Germinal center (tissue), 1 donor: Measurements from ENCODE around the gene THOP1.

Source experiments
- DNase-seq: peaks from one replicate; pipeline ENCODE4 v3.0.0; 2012; ENCODE audit warnings: mixed read lengths, low spot score

THOP1 gene

DNA sequence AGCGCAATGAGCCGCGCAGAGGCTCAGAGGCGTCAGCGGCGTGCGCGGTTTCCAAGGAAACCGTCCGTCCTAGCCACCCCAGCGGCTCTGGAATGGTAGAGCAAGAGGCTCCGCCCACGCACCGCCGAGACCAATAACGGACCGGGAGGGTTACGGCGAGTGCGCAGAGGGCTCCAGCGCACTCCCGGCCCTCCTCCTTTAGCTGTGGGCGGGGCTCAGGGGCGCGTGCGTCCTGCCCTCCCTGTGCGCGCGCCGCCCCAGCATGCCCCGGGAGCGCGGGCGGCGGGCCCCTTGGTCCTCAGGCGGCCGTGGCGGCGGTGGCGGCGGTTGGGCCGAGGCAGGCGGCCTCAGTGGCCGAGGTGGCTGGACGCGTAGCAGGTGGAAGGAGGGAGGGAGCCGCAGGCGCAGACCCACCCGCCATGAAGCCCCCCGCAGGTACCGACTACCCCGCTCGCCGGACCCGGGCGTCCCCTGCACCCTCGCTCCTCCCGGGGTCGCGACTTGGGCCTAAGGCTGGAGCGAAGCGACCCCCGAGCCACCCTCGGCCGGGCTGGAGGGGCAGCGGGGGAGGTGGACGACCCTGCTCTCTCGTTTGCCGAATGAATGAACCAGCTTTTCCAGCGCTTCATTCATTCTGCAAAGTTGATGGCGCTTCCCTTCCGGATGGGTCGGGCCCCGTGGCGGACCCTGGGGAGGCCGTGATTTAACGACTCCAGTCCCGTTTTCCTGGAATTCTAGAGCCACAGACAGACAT, at the start of gene THOP1:
Gene THOP1 (plus strand): TSS at position 260 of the 754 bp plus-strand sequence. CDS start 160 bp downstream, at position 420.
- DNase-seq = peak; percentile 97

DNA sequence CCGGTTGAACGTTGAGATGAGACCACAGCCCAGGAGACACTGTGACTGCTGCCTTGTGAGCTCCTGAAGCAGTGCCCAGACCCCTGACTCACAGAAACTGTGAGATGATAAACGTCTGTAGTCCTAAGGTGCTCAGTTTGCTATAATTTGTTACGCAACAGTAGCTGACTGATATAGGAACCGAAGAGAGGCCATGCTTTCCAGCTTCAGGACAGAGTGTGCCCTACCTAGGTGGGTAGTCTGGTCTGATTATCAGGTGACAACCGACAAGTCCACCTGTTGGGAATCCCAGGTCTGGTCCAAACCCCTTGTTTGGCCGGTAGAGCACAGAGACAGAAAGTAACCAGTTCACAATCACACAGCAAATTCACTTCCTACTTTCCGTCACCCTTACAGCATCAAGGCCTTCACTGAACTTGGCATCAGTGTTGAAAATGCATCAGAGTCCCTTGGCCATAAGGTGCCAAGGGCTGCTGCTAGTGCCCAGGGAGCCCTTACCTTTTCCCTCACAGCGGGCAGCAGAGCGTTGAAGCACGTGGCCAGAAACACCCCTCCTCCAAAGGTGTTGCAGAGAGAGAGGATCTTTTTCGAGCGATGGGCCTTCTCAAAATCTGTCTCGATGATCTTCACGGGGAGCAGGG, 48.6 kb upstream of the THOP1 start:
- DNase-seq = no peak

DNA sequence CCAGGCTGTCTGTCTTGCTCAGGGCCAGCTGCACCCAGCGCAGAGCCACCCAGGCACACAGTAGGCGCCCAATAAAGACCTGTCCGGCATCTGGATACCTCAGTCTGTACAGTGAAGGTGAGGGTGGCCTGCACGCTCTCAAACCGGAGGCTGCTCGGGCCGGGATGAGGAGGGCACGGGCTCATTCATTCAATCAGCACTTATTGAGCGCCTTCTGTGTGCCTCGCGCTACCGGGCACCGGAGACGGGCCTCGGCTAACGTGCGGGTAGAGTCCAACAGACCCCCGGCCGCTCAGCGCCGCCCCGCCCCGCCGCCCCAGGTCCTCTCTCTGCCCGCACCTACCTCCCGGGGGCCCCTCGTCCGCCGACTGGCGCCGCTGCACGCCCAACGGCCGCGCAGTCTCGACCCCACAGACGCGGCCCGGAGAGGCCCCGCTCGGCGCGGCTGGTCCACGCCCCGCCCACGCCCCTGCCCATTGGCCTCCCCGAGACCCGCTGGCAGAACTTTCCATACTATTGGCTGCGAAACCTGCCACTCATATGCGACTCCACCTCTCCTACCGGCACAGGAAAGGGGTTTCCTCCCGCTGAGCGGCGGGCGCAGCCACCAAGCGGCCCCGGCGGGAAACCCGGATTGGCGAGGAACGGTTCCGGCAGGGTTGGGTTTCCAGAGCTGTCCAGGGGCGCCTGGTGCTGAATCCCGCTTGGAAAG, 45.5 kb upstream of the THOP1 start, which contains the start of gene SLC39A3:
Gene SLC39A3 (minus strand): TSS at position 416 of the 712 bp plus-strand sequence. CDS start 2,760 bp downstream, outside the sequence.
- DNase-seq = peak; percentile 100

- no peak for DNase-seq
These were observed 45.0 kb upstream of the THOP1 start for GRCh38 chr19:2740314-2740656.

GRCh38 chr19:2743099-2743498, 42.2 kb upstream of the THOP1 start:
- no peak for DNase-seq

DNA sequence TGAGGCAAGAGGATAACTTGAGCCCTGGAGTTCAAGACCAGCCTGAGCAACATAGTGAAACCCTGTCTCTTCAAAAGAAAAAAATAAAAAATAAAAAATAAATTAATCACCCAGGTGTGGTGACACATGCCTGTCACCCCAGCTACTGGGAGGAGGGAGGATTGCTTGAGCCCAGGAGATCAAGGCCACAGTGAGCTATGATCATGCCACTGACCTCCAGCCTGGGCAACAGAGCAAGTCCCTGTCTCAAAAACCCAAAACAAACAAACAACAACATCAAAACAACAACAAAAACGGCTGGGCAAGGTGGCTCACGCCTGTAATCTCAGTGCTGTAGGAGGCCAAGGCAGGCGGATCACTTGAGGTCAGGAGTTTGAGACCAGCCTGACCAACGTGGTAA, 41.2 kb upstream of the THOP1 start:
- DNase-seq = no peak

DNA sequence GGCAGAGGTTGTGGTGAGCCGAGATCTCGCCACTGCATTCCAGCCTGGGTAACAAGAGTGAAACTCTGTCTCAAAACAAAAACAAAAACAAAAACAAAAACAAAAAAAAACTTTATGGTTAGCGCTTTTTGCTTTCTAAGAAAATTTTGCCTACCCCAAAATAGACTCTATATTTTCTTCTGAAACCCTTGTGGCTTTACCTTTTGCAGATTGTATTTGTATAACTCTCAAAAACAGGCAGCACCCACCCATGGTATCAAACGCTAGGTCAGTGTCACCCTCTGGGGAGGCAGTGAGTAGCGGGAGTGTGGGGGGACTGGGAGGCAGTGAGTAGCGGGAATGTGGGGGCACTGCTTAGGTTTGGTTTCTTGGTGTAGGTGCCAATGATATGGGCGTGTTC, 38.0 kb upstream of the THOP1 start:
- DNase-seq = no peak

- DNase-seq = no peak
These were observed 34.4 kb upstream of the THOP1 start for GRCh38 chr19:2750808-2751437.

DNA sequence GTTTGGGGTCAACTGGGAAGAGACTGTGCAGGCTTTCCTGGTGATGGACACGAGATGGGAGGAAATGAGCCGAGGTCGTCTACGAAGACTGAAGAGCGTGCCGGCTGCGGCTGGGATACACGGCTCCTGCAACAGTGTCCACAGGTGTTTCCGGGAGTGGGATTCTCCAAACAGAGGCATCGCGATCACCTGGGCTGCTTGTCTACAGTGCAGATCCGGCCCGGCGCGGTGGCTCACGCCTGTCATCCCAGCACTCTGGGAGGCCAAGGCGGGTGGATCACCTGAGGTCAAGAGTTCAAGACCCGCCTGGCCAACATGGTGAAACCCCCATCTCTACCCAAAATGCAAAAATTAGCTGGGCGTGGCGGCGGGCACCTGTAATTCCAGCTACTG, 33.9 kb upstream of the THOP1 start:
- DNase-seq = no peak

GRCh38 chr19:2754659-2755447, 30.4 kb upstream of the THOP1 start:
- DNase-seq = no peak

DNA sequence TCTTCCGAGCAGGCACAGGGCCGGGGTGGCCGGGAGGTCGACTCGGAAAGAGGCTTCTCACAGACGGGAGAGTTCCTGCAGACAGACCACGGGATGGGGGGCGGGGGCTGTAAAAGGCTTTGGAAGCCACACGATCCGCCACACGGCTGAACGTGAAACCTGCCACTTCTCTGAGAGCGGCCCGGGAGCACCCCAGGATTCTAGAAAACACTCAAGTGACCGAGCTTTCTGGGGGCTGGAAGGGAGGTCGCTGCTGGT, 29.9 kb upstream of the THOP1 start:
- no peak for DNase-seq

- no peak for DNase-seq
These were observed 29.5 kb upstream of the THOP1 start for GRCh38 chr19:2755811-2756210.

DNA sequence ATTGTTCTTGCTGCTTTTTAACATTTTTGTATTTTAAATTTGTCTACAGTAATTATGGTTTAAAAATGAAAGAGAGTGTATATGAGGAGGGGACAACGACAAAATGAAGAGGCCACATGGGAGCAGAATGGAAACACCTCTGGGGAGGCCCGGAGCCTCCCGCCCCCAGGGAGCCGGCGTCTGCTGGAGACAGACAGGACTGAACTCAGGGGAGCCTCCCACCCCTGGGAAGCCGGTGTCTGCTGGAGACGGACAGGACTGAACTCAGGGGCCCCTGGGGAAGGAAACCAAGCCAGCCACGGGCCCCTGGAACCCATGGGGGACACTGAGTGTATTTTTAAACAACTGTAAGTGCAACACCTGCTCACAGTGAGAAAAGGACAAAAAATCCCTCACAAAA, 28.8 kb upstream of the THOP1 start:
- no peak for DNase-seq

DNA sequence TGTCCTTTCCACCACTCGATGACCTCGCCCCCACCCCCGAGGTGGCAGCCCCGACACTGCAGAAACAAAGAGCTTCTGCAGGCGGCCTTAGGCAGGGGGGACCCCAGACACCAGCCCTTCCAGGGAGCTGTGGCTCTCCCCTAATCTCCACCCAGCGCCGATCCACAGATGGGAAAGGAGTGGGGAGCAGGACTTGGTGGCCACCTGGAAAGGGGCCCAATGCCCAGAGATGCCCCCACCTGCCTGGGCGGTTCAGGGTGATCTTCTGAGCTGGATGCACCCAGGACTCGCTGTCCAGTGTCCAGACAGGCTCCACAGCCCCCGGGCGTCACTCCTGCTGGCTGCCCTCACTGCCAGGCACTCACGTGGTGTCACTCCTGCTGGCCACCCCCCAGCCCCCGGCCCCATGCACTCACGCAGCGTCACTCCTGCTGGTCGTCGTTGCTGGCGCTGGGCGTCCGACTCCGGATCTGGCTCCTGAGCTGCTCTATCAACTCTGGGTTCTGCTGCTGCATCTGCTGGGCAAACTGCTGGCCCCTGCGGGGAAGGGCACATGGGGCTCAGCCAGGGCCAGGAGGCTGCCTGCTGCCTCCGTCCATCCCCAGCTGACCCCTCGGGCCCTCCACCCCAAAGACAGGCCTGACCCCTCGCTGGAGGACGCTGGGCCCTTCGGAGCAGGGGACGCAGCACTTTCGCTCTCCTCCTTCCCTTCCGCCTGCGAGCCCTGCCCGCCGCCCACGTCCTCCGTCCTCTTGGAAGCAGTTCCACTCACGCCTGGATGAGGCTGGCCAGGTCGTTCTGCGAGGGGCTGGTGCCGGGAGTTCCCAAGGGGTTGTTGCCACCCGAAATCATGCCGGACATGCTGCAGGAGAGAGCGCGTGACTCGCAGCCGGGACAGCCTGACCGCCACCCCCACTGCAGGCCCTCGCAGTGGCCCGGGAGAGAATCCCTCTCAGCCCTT, 28.1 kb upstream of the THOP1 start:
- no peak for DNase-seq

- DNase-seq = no peak
These were observed 26.5 kb upstream of the THOP1 start for GRCh38 chr19:2758601-2759313.

DNA sequence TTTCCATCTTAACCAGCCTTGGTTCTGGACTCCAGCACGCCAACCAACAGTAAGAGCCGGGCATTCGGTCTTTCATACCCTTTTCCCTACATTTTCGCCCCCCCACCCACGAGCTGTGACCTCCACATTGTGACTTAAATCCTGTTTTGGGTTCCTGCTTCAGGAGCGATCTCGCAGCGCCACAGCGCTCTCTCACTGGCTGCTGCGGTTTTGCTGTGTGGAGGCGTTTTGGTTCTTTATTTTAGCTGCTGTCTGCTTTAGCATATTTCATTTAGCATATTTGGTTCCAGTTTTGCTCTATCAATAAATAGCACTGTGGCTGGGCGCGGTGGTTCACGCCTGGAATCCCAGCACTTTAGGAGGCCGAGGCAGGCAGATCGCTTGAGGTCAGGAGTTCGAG, 25.9 kb upstream of the THOP1 start:
- no peak for DNase-seq

DNA sequence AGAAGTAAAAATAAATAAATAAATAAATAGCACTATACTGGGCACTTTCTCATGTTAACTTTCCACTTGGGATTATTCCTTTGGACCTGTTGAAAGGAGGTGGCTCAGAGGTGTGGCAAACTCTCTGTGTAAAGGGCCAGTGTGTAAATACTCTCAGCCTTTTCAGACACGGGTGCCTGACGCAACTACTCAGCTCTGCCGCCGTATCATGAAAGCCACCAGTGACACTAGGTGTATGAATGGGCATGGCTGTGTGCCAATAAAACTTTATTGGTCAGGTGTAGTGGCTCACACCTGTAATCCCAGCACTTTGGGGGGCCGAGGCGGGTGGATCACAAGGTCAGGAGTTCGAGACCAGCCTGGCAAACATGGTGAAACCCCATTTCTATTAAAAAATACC, 25.3 kb upstream of the THOP1 start:
- DNase-seq = no peak

- DNase-seq = no peak
These were observed 24.0 kb upstream of the THOP1 start for GRCh38 chr19:2761309-2761677.

GRCh38 chr19:2761876-2762782, 23.2 kb upstream of the THOP1 start:
- no peak for DNase-seq
